IPS-15b (cell line): ENCODE results near the gene ZNF101.
A peak's percentile ranks its signal among the peaks of the same experiment; 100 is the strongest.

Experiments used
- H3K27me3 ChIP-seq: one replicate; pipeline ENCODE4 v1.6.1; 2013; ENCODE audit warnings: low read length; ENCODE audit not compliant: control insufficient read depth, insufficient read depth
- H3K36me3 ChIP-seq: one replicate; pipeline ENCODE4 v1.6.1; 2013; ENCODE audit warnings: low read length; ENCODE audit not compliant: control insufficient read depth, insufficient read depth
- H3K4me1 ChIP-seq: one replicate; pipeline ENCODE4 v1.6.1; 2013; ENCODE audit warnings: mild to moderate bottlenecking, low read length; ENCODE audit not compliant: control insufficient read depth, insufficient read depth
- H3K4me3 ChIP-seq: one replicate; pipeline ENCODE4 v1.5.1; 2013; ENCODE audit warnings: low read depth, low read length
- H3K9ac ChIP-seq: one replicate; pipeline ENCODE4 v1.6.1; 2013; ENCODE audit warnings: low read depth, mild to moderate bottlenecking, low read length
- H3K9me3 ChIP-seq: one replicate; pipeline ENCODE4 v1.6.1; 2013; ENCODE audit warnings: mild to moderate bottlenecking, low read length; ENCODE audit not compliant: control insufficient read depth, insufficient read depth

The ZNF101 gene

DNA sequence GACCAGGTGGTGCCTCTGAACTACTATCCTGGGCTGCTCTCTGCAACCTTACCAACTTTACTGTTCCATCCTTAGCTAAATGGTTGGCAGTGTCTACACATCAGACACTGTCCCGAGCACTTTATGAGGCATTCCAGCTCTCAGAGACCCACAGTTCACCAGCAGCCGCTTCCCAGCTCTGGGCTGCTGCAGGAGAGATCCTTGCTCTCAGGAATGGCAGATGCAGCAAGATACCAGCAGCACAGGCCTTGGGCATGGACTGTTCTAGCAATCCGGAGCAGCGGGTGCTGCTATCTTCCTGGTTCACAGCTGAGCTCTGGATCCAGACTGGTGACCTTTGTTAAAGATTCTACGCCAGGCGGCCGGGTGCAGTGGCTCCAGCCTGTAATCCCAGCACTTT lies 37.3 kb upstream of the ZNF101 start:
- no peaks in the 10 kb centered on the region for H3K27me3 ChIP-seq
- no peak overlapping the region for H3K9ac ChIP-seq
- no peak overlapping the region for H3K4me3 ChIP-seq
- H3K9me3 ChIP-seq = no peaks in the 10 kb centered on the region
- peaks cover 12% of the 10 kb centered on the region for H3K36me3 ChIP-seq
- H3K4me1 ChIP-seq = peaks cover 2% of the 10 kb centered on the region

DNA sequence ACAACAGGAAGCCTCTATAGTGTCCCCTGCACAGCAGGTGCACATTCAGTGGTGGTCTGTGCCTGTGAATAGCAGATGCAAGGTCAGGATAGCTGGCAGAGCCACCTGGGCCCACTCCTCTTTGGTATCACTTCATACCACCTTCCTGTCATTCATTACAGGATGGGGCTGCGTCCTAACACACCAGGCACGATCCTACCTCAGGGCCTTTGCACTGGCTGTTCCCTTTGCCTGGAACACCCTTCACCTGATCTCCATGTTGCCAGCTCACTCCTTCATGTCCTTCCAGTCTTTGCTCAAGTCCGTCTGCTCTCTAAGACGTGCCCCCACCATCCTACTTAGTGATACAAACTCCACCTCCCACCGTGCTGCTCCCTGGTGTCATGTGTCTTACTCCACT lies 36.0 kb upstream of the ZNF101 start:
- Histone ChIP-seq H3K9me3 (no peaks in the 10 kb centered on the region), H3K4me3 (no peak overlapping the region), H3K4me1 (no peaks in the 10 kb centered on the region), H3K9ac (no peak overlapping the region), H3K27me3 (no peaks in the 10 kb centered on the region), H3K36me3 (peaks cover 15% of the 10 kb centered on the region)

DNA sequence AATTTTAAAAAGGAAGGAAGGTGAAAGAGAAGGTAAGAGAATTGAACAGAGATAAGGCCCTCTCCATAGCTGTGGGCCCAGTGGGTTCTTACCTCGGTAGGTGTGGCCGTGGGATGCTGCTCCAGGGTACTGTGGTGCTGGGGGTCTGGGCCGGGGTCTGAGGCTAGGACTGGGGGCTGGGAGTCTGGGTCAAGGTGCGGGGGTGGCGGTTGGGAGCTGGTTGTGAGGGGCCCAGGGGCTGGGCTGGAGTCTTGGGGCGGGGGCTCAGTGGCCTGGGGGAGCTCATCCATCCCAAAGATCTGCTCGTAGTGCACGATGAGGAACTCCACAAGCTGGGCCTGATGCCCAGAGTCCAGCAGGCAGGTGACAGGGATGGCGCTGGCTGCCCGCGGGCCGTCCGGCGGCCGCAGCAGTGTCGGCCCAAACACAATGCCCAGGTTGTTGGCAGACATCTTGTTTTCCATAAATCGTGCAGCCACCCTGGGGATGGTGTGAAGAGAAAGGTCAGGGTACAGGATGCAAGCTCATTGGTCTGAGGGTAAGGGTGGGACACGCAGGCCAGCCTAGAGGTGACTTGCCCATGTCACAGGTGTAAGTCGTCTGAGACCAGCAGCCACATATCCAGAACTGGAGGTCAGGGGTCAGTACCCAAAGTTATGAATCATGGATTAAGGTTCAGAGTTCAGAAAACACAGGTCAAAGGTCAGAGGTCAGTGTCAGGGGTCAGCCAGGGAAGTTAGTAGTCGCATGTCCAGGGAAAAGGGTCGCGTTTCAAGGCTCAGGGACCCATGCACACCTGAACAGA lies 34.7 kb upstream of the ZNF101 start:
- Histone ChIP-seq H3K4me3 (no peak overlapping the region), H3K4me1 (no peaks in the 10 kb centered on the region), H3K36me3 (peaks cover 15% of the 10 kb centered on the region), H3K27me3 (no peaks in the 10 kb centered on the region), H3K9ac (no peak overlapping the region), H3K9me3 (no peaks in the 10 kb centered on the region)

GRCh38 chr19:19634516-19635312 lies 33.9 kb upstream of the ZNF101 start:
- Histone ChIP-seq H3K27me3 (no peaks in the 10 kb centered on the region), H3K4me1 (no peaks in the 10 kb centered on the region), H3K9ac (no peak overlapping the region), H3K36me3 (peaks cover 15% of the 10 kb centered on the region), H3K9me3 (no peaks in the 10 kb centered on the region), H3K4me3 (no peak overlapping the region)

DNA sequence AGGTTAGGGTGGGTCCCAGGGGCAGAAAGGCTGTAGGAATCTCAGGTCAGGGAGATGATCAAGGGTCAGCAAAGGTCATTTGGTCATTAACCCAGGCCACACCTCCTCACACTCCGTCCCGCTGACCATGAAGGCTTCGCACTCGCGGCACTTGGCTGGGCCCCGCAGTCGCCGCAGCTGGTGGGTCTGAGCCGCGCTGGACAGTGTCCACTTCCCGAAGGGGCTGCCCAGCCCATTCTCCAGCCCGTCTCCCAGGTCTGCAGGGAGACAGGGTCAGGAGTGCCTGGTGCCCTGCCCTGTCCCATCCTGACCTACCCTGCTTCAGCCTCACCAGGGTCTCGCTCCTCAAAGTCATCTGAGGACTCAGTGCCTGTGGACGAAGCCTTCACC lies 33.3 kb upstream of the ZNF101 start:
- no peaks in the 10 kb centered on the region for H3K4me1 ChIP-seq
- H3K27me3 ChIP-seq = no peaks in the 10 kb centered on the region
- no peak overlapping the region for H3K4me3 ChIP-seq
- H3K9ac ChIP-seq = no peak overlapping the region
- peaks cover 15% of the 10 kb centered on the region for H3K36me3 ChIP-seq
- no peaks in the 10 kb centered on the region for H3K9me3 ChIP-seq

DNA sequence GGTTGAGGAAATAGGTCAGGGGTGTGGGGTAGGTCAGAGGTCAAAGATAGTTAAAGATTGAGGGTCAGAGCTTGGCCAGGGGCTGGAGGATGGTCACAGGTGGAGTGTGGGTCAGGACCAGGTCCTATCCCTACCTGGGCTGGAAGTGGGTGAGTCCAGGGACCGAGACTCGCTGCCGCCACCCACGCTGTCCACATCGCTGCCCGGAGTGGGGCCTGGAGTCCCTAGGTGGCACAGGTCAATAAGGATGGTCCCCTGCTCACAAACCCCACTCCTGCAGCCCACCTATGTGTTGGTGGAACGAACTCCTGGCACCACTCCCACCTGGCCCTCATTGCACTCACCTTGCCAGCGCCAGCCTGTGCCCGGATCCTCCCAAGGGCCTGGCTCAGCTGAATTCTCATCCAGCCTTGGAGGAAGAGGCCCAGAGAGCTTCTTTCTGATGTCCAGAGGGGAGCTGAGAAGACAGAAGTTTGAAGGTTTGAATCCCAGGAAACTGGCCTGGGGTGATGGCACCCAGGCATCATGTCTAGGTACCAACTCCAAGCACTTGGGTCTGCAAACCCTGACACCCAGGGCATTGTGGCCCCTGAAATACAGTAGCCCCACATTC lies 32.0 kb upstream of the ZNF101 start:
- Histone ChIP-seq H3K4me3 (peak overlapping the region; percentile 37), H3K27me3 (no peaks in the 10 kb centered on the region), H3K9me3 (no peaks in the 10 kb centered on the region), H3K4me1 (no peaks in the 10 kb centered on the region), H3K9ac (no peak overlapping the region), H3K36me3 (peaks cover 15% of the 10 kb centered on the region)

DNA sequence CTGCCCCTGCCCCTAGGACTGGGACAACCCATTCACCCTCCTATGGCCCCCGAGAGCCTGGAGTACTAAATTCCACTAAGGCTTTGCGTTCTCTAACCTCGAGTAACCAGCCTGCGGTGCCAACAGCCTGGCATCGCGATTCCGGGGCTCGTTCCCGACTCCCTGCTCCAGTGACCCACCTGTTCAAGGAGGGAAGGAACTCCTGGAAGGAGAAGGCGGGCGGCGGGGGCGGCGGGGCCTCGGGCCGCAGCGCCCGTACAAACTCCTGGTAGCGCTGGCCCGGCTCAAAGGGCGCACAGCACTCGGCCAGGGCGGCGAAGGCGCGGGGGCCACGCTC lies 31.5 kb upstream of the ZNF101 start:
- Histone ChIP-seq H3K27me3 (no peaks in the 10 kb centered on the region), H3K9ac (no peak overlapping the region), H3K4me1 (no peaks in the 10 kb centered on the region), H3K4me3 (peak overlapping the region; percentile 37), H3K36me3 (peaks cover 15% of the 10 kb centered on the region), H3K9me3 (no peaks in the 10 kb centered on the region)

DNA sequence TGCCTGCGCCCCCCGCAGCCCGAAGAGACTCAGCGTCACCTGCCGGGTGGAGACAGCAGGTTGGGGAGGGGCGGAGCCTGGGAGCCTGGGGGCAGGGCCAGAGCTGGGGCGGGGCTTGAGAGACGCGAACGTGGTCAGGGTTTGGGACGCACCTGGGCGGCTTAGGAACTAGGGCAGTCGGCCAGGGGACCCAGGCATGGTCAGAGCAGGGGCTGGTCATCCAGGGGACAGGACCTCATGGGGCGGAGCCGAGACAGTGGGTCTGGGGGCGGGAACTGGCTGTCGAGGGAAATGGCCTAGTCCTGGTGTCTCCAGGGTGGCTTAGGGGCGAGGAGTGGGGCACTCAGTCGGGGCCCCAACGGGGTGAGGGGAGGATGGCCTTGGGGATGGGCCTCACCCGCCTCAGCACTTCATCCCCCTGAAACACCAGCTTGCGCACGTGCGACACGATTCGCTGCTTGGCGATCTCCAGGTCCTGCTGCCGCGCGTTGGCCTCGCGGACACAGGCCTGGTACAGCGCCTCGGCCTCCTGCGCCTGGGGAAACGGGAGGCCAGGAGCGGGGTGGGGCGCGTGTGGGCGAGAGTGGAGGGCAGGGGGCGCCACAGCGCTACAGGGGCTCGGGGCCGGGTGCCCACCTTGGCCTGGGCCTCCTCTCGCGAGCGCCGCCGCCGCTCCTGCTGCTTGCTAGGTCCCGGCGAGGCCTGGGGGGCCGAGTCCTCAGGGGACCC lies 31.0 kb upstream of the ZNF101 start:
- H3K9ac ChIP-seq = no peak overlapping the region
- peak overlapping the region; percentile 37 for H3K4me3 ChIP-seq
- no peaks in the 10 kb centered on the region for H3K4me1 ChIP-seq
- H3K36me3 ChIP-seq = peaks cover 15% of the 10 kb centered on the region
- no peaks in the 10 kb centered on the region for H3K9me3 ChIP-seq
- no peaks in the 10 kb centered on the region for H3K27me3 ChIP-seq

GRCh38 chr19:19642506-19643157 lies 26.0 kb upstream of the ZNF101 start:
- Histone ChIP-seq H3K9me3 (no peaks in the 10 kb centered on the region), H3K9ac (peak overlapping the region; percentile 76), H3K4me1 (no peaks in the 10 kb centered on the region), H3K36me3 (peaks cover 29% of the 10 kb centered on the region), H3K27me3 (no peaks in the 10 kb centered on the region), H3K4me3 (peak overlapping the region; percentile 80)

GRCh38 chr19:19643158-19644053 lies 25.2 kb upstream of the ZNF101 start, which contains the start of gene GMIP:
TSS of gene GMIP (minus strand) at chr19:19643657. CDS start at chr19:19643529, 128 bp downstream.
- Histone ChIP-seq H3K27me3 (no peaks in the 10 kb centered on the region), H3K4me1 (no peaks in the 10 kb centered on the region), H3K9me3 (no peaks in the 10 kb centered on the region), H3K9ac (peak within 1 kb of the TSS; percentile 76), H3K36me3 (peaks cover 30% of the 10 kb centered on the region), H3K4me3 (peak within 1 kb of the TSS; percentile 80)
